Measurements from ENCODE around the gene LY6G6F. TPM values are rescaled to one million over a fixed set of nuclear protein-coding genes. Genes with fewer than 3 reads are reported as not detected.

The LY6G6F gene
- total RNA-seq, 1 donor from 2014 or later: not detected

DNA sequence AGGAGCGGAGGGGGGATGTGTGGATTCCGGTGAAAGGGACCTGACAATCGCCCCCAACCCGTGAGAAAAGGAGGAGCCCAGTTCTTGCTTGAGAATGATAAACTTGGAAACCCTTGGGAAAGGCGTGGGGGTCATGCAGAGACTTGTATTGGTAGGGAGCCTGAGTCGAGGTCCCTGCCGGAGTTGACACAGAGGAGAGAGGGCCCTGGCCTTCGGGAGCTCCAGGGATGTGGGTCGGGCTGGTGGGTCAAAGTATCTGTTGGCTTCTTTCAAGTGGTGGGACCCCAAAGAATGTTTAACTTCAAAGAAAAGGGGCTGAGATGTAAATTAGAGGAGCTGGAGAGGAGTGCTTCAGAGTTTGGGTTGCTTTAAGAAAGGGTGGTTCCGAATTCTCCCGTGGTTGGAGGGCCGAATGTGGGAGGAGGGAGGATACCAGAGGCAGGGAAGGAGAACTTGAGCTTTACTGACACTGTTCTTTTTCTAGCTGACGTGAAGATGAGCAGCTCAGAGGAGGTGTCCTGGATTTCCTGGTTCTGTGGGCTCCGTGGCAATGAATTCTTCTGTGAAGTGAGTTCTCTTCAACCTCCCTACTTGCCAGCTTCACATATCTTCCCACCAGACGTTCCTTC, 40.2 kb upstream of the LY6G6F start:
- H3K27me3 Mint-ChIP-seq (ENCODE audit: low read depth): no peaks in the 10 kb centered on the region
- H3K4me1 Mint-ChIP-seq (ENCODE audit: low read depth): peaks cover 41% of the 10 kb centered on the region
- H3K36me3 Mint-ChIP-seq (ENCODE audit: low read depth): peaks cover 30% of the 10 kb centered on the region
- H3K4me3 Mint-ChIP-seq (ENCODE audit: unreplicated experiment): peak overlapping the region; percentile 87
- H3K9me3 Mint-ChIP-seq (ENCODE audit: low read depth): no peaks in the 10 kb centered on the region
- DNase-seq (ENCODE audit: low spot score): no peak
- no peak for TF ChIP-seq CTCF (IDR thresholded peaks at IDR 0.05)
- H3K27ac Mint-ChIP-seq (ENCODE audit: unreplicated experiment): peak overlapping the region; percentile 98

- Mint-ChIP-seq H3K36me3 (ENCODE audit: low read depth) (peaks cover 43% of the 10 kb centered on the region), H3K27ac (ENCODE audit: unreplicated experiment) (no peak within 1 kb of the TSS), H3K27me3 (ENCODE audit: low read depth) (no peaks in the 10 kb centered on the region), H3K4me1 (ENCODE audit: low read depth) (peaks cover 16% of the 10 kb centered on the region), H3K9me3 (ENCODE audit: low read depth) (no peaks in the 10 kb centered on the region), H3K4me3 (ENCODE audit: unreplicated experiment) (no peak within 1 kb of the TSS)
- TF ChIP-seq CTCF (IDR thresholded peaks at IDR 0.05): no peak
- DNase-seq (ENCODE audit: low spot score): no peak
These were observed 37.0 kb upstream of the LY6G6F start, which contains the start of gene LY6G5B for GRCh38 chr6:31669676-31670075. LY6G5B (plus strand) TSS chr6:31669976; CDS start chr6:31670951, 975 bp downstream.

DNA sequence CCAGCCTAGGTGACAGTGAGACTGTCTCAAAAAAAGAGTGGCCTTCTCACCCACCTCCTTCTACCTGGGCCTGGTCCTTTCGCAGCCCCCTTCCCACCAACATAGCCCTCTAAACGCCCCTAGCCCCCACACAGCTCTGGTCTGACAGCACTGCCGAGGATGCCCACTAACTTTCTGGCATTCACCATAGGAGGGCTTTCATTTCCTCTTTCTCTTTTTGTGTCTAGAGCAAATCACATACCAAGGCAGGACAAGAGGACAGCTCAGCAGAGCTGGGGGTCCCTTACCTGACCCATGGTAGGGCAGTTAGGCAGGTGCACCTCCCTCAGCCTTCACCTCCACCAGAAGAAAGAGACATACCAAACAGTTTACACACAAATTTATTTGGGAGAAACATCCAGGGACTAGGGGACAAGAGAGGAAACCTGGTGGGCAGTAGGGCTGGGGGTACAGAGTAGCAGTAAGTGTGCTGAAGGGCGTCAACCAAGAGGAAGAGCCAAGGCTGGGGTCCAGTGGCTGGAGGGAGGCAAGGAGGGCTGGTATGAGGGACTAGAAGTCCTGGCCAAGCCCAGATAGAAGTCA, 30.3 kb upstream of the LY6G6F start:
- DNase-seq (ENCODE audit: low spot score): no peak
- Mint-ChIP-seq H3K27me3 (ENCODE audit: low read depth) (no peaks in the 10 kb centered on the region), H3K9me3 (ENCODE audit: low read depth) (no peaks in the 10 kb centered on the region), H3K36me3 (ENCODE audit: low read depth) (peaks cover 15% of the 10 kb centered on the region), H3K4me3 (ENCODE audit: unreplicated experiment) (no peak overlapping the region), H3K27ac (ENCODE audit: unreplicated experiment) (no peak overlapping the region), H3K4me1 (ENCODE audit: low read depth) (peaks cover 9% of the 10 kb centered on the region)
- TF ChIP-seq CTCF (IDR thresholded peaks at IDR 0.05): no peak

- peaks cover 11% of the 10 kb centered on the region for H3K36me3 Mint-ChIP-seq (ENCODE audit: low read depth)
- peaks cover 12% of the 10 kb centered on the region for H3K4me1 Mint-ChIP-seq (ENCODE audit: low read depth)
- H3K27ac Mint-ChIP-seq (ENCODE audit: unreplicated experiment): peak overlapping the region; percentile 1
- TF ChIP-seq CTCF (IDR thresholded peaks at IDR 0.05): no peak
- H3K9me3 Mint-ChIP-seq (ENCODE audit: low read depth): no peaks in the 10 kb centered on the region
- no peaks in the 10 kb centered on the region for H3K27me3 Mint-ChIP-seq (ENCODE audit: low read depth)
- no peak for DNase-seq (ENCODE audit: low spot score)
- no peak overlapping the region for H3K4me3 Mint-ChIP-seq (ENCODE audit: unreplicated experiment)
These were observed 29.8 kb upstream of the LY6G6F start for GRCh38 chr6:31676904-31677303.

DNA sequence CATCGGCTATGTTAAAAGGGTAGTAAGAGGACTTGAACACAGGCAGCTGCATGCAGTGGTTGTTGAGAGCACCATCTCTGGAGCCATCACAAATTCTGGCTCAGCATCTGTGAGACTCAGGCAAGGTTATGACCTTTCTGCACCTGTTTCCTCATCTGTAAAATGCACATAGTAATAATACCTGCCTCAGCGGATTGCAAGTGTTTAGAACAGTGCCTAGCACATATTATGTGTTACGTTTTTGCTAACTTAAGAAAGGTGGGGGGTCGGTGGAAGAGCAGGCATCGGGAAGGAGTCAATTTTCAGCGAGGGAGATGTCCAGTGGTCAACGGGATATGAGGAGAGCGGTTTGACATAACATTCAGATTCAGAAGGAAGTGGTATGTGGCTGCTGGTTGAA, 28.7 kb upstream of the LY6G6F start:
- H3K9me3 Mint-ChIP-seq (ENCODE audit: low read depth): no peaks in the 10 kb centered on the region
- TF ChIP-seq CTCF (IDR thresholded peaks at IDR 0.05): no peak
- H3K36me3 Mint-ChIP-seq (ENCODE audit: low read depth): peaks cover 4% of the 10 kb centered on the region
- no peak for DNase-seq (ENCODE audit: low spot score)
- no peak overlapping the region for H3K27ac Mint-ChIP-seq (ENCODE audit: unreplicated experiment)
- no peak overlapping the region for H3K4me3 Mint-ChIP-seq (ENCODE audit: unreplicated experiment)
- peaks cover 12% of the 10 kb centered on the region for H3K4me1 Mint-ChIP-seq (ENCODE audit: low read depth)
- no peaks in the 10 kb centered on the region for H3K27me3 Mint-ChIP-seq (ENCODE audit: low read depth)
